ENCODE data around the gene ZNF778.
"Not testable (repeated sequence)": the region's sequence is repeated elsewhere in the genome, so short reads cannot be mapped to it uniquely, and the experiment has no call there.

Gene ZNF778

DNA sequence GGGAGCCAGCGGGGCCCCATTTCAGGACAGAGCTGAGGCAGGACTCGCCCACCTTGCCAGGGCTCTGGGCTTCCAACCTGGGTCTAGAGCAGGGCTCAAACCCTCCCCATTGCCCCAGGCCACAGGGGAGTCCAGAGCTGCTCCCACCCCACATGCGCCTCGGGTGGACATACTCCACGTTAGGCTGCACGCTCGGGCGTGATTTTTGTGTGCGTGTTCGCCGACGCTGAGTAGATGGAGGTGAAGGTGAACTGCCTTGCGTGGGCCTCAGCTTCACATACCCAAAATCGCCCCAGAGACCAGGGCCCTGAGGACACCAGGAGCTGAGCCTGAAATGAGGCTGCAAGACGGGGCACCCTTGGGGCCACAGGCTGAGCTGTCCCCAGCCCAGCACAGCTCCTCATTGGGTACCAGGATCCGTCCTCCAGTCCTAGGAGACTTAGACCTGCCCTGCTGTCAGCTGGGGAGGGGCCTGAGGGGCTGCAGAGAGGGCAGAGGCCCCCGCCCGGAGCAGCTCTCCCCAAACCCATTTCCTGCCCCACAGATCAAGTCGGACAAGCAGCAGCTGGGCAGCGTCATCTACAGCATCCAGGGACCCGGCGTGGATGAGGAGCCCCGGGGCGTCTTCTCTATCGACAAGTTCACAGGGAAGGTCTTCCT is 37.7 kb upstream of the ZNF778 start:
- no peak for FAIRE-seq

DNA sequence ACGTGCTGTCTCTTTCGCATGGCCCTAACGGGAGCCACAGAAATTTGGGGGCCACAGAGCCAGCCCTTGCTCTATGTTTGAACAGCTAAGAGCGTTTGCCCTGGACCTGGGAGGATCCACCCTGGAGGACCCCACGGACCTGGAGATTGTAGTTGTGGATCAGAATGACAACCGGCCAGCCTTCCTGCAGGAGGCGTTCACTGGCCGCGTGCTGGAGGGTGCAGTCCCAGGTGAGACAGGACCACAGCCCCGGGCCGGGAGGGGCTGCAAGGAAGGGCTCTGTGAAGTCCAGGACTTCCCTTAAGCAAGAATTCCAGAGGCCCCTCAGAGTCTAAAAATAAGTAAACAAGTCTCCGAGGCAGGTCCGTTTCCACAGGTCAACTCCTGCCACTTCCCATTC is 34.0 kb upstream of the ZNF778 start:
- no peak for DNase-seq (ENCODE audit: insufficient read length, low spot score)
- FAIRE-seq, result no peak

More for the DNA sequence above, 37.7 kb upstream of the ZNF778 start:
- DNase-seq (ENCODE audit: insufficient read length, low spot score), result no peak

GRCh38 chr16:89183975-89184676 is 33.4 kb upstream of the ZNF778 start:
- FAIRE-seq, result no peak
- no peak for DNase-seq (ENCODE audit: insufficient read length, low spot score)

- FAIRE-seq (no peak), DNase-seq (ENCODE audit: insufficient read length, low spot score) (no peak)
Observed at GRCh38 chr16:89184677-89184932, 32.9 kb upstream of the ZNF778 start.

DNA sequence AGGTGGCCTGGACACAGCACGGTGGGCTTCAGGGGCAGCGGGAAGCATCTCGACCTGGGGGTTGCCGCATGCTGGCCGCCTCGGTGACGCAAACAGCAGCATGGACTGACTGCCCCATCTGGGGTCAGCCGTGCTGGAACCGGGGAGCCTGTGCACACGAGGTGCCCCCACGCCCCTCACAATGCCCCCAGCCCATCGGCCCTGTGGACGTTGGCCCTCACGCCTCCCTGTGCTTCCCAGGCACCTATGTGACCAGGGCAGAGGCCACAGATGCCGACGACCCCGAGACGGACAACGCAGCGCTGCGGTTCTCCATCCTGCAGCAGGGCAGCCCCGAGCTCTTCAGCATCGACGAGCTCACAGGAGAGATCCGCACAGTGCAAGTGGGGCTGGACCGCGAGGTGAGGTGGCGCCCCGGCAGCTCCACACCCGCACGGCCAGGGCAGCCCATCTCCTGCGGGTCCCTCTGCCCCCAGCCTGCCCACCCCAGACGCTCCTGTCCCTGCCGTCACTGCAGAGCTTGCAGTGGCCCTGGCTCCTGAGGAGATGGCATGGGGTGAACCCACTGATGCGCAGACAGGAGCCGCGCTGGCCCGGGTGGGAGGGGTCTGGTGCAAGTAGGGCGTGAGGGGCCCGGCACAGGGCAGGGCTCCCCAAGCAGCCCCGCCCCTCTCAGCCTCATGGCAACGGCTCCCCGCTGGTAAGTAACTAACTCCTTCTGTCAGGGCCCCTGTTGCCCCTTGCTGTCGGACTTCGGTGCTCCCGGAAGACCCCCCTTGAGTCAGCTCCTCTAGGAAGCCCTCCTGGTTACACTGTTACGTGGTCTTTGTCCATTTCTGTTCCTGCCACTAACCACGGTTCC is 32.3 kb upstream of the ZNF778 start:
- FAIRE-seq, result no peak
- DNase-seq (ENCODE audit: insufficient read length, low spot score), result no peak

DNA sequence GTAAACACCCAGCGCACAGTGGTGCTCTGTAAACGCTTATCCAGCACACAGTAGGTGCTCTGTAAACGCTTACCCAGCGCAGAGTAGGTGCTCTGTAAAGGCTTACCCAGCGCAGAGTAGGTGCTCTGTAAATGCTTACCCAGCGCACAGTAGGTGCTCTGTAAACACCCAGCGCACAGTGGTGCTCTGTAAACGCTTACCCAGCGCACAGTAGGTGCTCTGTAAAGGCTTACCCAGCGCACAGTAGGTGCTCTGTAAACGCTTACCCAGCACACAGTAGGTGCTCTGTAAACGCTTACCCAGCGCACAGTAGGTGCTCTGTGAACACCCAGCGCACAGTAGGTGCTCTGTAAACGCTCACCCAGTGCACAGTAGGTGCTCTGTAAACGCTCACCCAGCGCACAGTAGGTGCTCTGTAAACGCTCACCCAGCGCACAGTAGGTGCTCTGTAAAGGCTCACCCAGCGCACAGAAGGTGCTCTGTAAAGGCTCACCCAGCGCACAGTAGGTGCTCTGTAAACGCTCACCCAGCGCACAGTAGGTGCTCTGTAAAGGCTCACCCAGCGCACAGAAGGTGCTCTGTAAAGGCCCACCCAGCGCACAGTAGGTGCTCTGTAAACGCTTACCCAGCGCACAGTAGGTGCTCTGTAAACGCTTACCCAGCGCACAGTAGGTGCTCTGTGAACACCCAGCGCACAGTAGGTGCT is 31.5 kb upstream of the ZNF778 start:
- DNase-seq (ENCODE audit: insufficient read length, low spot score); FAIRE-seq: not testable (repeated sequence)

GRCh38 chr16:89186593-89187031 is 30.9 kb upstream of the ZNF778 start:
- FAIRE-seq; DNase-seq (ENCODE audit: insufficient read length, low spot score): not testable (repeated sequence)

DNA sequence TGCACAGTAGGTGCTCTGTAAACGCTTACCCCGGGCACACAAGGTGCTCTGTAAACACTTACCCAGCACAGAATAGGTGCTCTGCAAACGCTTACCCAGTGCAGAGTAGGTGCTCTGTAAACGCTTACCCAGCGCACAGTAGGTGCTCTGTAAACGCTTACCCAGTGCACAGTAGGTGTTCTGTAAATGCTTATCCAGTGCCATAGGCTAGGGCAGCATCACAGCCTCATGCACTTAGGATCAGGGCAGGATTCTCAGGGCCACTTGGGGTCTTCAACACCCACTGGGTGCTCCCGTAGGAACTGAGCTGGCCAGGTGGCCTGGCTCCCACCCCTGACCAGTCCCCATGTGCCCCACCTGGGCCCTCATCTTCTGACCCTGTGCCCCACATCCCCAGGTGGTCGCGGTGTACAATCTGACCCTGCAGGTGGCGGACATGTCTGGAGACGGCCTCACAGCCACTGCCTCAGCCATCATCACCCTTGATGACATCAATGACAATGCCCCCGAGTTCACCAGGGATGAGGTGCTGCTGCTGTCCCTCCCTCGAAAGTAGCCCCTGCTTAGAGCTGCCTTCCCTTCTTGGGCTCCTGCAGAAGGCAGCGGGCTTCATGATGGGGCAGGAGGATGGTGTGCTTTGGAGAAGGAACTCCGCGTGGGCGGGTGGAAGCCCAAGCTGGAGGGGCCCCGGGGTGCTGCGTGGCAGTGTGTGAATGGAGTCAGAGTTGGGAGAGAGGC is 30.3 kb upstream of the ZNF778 start:
- FAIRE-seq, result no peak
- no peak for DNase-seq (ENCODE audit: insufficient read length, low spot score)

DNA sequence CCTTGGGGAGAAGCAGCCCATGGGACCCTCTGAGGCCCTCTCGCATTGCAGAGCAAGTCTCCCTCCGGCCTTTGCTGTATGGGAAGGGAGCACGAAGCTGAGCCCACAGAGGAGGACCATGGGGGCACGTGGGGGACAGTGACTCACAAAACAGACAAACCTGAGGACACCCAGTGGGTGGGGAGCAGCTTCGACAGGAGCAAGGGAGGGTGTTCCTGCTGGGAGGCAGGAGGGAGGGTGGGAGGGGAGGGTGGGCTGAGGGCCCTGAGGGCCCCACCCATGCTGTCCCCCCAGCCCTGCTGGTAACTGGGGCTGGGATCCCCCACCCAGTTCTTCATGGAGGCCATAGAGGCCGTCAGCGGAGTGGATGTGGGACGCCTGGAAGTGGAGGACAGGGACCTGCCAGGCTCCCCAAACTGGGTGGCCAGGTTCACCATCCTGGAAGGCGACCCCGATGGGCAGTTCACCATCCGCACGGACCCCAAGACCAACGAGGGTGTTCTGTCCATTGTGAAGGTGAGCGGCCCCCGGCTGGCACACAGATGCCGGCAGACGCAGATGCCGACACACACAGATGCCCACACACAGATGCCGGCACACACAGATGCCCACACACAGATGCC is 29.6 kb upstream of the ZNF778 start:
- DNase-seq (ENCODE audit: insufficient read length, low spot score) (no peak), FAIRE-seq (no peak)

DNA sequence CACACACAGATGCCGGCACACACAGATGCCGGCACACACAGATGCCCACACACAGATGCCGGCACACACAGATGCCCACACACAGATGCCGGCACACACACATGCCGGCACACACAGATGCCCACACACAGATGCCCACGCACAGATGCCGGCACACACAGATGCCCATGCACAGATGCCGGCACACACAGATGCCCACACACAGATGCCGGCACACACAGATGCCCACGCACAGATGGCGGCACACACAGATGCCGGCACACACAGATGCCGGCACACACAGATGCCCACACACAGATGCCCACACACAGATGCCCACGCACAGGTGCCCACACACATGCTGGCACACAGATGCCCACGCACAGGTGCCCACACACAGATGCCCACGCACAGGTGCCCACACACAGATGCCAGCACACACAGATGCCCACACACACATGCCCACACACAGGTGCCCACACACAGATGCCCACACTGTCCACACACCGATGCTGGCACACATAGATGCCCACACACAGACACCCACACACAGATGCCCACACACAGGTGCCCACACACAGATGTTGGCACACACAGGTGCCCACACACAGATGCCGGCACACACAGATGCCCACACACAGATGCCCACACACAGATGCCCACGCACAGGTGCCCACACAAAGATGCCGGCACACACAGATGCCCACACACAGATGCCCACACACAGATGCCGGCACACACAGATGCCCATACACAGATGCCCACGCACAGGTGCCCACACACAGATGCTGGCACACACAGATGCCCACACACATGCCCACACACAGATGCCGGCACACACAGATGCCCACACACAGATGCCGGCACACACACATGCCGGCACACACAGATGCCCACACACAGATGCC is 28.8 kb upstream of the ZNF778 start:
- FAIRE-seq; DNase-seq (ENCODE audit: insufficient read length, low spot score): not testable (repeated sequence)

GRCh38 chr16:89189358-89190025 is 28.0 kb upstream of the ZNF778 start:
- no peak for FAIRE-seq
- no peak for DNase-seq (ENCODE audit: insufficient read length, low spot score)

- DNase-seq (ENCODE audit: insufficient read length, low spot score), result no peak
- no peak for FAIRE-seq
Observed at GRCh38 chr16:89190150-89190958, 27.1 kb upstream of the ZNF778 start.

DNA sequence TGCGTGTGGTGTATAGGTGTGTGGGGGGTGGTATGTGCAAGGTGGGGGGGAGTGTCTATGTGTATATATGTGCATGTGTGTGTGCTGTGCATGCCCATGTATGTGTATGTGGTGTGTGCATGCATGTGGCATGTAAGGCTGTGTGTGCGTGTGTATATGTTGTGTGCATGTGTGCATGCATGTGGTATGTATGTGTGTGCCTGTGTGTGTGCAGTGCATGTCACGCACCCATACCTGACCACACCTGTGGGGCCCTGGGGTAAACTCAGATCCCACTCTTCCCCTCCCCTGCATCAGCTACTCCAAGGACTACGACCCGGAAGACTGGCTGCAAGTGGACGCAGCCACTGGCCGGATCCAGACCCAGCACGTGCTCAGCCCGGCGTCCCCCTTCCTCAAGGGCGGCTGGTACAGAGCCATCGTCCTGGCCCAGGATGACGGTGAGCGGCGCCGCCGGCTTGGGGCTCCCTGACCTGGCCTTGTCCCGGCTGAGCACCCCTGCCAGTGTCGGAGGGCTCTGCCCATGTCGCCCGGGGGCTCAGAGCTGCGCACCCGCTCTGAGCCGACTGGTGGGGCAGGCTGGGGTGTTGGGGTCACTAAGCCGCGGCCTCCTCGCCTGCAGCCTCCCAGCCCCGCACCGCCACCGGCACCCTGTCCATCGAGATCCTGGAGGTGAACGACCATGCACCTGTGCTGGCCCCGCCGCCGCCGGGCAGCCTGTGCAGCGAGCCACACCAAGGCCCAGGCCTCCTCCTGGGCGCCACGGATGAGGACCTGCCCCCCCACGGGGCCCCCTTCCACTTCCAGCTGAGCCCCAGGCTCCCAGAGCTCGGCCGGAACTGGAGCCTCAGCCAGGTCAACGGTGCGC is 26.2 kb upstream of the ZNF778 start:
- DNase-seq (ENCODE audit: insufficient read length, low spot score), result no peak
- no peak for FAIRE-seq

- DNase-seq (ENCODE audit: insufficient read length, low spot score) (no peak), FAIRE-seq (no peak)
Observed at GRCh38 chr16:89191901-89192185, 25.7 kb upstream of the ZNF778 start.

DNA sequence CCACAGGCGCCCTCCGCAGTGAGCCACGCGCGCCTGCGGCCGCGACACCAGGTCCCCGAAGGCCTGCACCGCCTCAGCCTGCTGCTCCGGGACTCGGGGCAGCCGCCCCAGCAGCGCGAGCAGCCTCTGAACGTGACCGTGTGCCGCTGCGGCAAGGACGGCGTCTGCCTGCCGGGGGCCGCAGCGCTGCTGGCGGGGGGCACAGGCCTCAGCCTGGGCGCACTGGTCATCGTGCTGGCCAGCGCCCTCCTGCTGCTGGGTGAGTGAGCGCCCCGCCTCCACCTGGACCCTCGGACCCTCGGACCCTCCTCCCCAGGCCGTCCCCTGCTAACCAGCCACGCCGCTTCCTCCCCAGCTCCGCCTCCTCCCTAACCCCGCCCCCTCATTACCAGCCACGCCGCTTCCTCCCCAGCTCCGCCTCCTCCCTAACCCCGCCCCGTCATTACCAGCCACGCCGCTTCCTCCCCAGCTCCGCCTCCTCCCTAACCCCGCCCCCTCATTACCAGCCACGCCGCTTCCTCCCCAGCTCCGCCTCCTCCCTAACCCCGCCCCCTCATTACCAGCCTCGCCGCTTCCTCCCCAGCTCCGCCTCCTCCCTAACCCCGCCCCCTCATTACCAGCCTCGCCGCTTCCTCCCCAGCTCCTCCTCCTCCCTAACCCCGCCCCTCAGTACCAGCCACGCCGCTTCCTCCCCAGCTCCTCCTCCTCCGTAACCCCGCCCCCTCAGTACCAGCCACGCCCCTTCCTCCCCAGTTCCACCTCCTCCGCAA is 25.1 kb upstream of the ZNF778 start:
- not testable (repeated sequence) for DNase-seq (ENCODE audit: insufficient read length, low spot score)
- FAIRE-seq, result peak; percentile 86

GRCh38 chr16:89192956-89193575 is 24.4 kb upstream of the ZNF778 start:
- DNase-seq (ENCODE audit: insufficient read length, low spot score), result peak; percentile 88
- FAIRE-seq, result peak; percentile 11
